NCI-H460 (cell line): ENCODE results near the gene GPM6B. TPM values are rescaled to one million over a fixed set of nuclear protein-coding genes. Genes with fewer than 3 reads are reported as not detected.

Source experiments
- DNase-seq: peaks from one replicate; pipeline ENCODE4 v3.0.0-alpha.2; 2016; ENCODE audit warnings: low read depth; ENCODE audit errors: extremely low read depth
- total RNA-seq: library from RNA; depleted of rRNA; stranded (reverse); fragments of >200 nt; shearing (Covaris generic); gene quantifications from 2 replicates; pipeline ENCODE4 v1.2.3, GENCODE V29; 2014

GPM6B gene
- total RNA-seq, 1 experiment from 2014 or later: 0.50 TPM

DNA sequence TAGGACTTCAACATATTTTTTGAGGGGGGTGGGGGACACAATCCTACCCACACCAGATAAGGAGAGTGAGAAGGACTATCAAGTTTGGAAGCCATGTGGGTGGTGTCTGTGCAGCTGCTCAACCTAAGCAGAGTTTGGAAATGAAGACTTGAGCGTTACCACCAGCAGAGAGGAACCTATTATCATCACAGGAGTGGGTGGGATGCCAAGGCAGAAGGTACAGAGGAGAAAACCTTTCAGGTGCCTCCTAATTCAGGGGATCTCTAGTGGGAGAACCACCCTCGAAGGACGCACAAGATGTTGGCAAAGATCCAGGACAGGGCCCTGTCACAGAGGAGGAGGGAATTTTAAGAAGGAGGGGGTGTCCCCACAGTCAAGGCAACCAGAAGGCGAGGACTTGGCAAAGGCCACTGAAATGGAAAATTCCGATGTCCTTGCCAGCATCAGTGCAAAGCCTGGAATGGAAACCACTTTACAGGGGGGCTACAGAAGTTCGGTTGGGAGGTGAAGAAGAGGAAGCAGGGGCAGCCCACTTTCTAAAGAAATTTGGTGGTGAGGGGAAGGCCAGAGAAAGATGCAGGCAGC, 8.4 kb upstream of the GPM6B start:
- no peak for DNase-seq

DNA sequence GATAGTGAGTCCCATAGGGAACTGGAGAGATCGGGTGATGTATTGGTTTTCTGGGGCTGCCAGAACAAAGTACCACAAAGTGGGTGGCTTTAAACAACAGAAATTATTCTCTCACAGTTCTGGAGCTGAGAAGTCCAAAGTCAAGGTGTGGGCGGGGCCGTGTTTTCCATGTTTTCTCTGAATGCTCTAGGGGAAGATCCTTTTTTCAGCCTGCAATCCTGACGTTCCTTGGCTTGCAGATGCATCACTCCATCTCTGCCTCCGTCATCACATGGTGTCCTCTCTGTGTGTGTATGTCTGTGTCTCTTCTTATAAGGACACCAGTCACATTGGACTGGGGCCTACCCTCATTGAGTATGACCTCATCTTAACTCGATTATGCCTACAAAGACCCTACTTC, 7.9 kb upstream of the GPM6B start:
- DNase-seq: no peak

DNA sequence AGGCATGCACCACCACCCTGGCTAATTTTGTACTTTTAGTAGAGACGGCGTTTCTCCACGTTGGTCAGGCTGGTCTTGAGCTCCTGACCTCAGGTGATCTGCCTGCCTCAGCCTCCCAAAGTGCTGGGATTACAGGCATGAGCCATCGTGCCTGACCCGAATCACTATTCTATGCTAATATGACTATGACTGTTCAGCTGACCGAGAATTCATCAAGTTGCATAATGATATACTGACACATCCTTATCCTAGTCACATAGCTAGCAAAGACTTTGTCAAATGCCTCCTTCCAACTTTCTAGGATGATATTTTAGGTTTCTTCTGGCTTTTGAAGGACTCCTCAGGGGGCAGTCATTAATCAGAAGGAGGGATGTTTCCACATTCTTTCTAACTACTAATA, 4.8 kb upstream of the GPM6B start:
- DNase-seq: no peak

DNA sequence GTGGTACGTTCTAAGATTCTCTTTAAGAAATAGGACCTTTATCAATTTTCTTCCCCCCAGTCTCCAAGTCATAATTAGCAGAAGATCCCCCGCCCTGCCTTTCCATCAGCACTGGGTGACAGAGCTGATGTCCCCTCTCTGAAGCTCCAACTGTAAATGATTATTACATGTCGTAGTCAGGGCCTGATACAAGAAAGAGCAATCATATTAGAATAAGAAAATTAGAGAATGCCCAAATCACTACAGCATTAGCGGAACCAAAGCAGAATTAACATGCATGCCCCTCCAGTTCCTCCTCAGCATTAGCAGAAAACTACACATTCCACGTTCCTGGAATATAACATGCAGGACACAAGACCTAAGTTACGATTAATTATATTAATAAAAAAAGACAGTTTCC, 717 bp downstream of the GPM6B start:
- no peak for DNase-seq

DNA sequence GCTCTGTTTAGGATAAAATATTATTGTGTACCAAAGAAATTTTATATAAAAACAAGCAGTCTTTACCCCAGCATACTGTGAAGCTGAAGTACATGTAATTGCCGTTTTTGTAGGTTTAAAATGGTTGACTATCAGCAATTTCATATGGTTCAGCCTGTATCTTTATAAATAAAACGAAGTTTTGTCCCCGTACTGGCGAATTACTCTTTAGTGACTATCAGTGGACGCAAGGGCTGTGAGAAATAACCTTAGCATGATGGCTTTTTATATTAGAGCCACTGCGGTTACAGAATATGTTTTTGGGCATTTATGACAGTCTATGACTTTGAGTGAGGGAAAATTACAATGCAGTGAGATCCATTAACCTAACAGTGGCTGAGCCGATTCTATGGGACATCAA, 1.2 kb downstream of the GPM6B start:
- DNase-seq: no peak

DNA sequence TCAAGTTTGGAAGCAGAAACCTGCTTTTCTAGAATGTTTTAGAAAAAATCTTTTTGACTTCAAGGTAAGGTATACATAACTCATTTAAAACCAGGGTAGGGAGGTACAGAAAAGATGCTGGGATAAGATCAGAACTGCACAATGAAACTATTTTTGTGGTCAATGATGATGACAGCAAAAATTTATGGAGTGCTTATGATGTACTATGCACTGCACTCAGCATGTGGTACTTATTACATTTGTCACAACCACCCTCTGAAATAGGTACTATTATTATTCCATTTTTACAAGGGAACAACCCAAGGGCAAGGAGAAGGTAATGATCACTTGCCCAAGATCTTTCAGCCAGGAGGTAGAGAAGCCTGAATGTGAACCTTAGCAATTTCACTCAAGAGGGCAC, 8.0 kb downstream of the GPM6B start:
- DNase-seq: no peak

DNA sequence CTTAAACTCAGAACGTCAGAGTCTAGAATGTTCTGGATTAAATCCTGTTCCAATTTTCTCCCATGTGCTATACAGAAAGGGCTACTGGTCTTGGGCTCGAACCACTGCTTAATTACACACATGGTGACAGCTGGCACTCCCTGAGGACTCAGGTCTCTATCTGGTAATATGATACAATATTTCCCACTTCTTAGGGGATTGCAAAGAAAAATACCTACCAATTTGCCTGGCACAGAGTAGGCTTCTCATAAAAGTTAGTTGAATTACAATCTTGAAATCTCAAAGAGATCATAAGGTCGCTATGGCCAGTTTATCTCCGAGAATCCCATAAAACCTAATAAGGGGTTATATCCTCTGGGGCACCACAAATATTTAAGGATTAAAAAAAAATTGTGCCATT, 8.6 kb downstream of the GPM6B start:
- no peak for DNase-seq

DNA sequence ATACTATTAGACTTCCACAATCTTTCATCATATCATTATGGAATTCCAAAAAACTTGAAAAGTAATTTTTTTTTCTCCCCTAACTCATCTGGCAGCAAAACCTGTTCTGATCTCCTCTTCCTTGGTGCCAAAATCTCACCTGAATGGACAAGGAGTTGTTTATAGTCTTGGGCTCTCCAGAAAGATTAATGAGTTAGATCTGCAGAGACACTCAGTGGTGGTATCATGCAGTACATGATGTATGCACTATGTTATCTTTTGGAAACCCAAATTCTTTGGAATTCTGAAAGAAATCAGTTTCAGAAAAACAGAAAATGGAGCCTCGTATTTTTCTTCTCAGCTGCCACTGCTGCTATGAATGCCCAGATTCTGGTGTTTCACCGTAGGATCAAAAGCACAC, 11.7 kb downstream of the GPM6B start:
- no peak for DNase-seq

DNA sequence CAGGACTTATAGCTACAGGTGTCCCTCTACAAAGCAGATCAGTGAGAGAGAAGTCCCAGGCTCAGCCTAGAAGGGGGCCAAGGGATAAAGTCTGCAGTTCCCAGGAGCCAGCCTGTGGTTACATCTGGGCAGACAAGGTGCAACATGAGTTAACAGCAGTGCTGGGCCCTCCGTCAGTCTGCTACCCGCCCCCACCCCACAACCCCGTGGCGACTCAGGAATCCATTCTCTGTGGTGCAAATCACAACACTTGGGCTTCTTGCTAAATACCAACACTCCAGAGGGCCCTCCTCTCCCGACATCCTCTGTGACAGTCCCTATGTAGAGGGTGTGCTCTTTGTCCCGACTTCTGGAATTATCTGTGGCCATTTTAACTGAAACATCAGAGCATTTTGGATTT, 13.8 kb downstream of the GPM6B start:
- no peak for DNase-seq

DNA sequence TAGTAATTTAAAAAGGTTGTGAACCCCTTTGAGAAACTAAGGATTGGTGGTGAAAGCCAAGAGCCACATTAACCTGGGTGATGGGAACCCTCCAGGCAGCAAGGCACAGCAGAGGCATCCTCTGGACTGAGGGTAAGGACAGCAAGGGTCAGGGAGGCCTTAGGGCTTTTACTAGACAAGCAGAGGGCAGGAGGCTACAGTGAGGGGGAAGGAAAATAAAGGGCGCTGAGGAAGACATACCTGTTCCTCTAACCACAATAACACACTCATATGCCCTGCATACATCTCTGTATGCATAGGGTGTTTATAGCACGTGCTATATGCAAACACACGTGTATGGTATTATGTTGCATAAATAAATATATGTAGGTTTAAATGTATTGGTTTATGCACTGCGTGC, 18.7 kb downstream of the GPM6B start:
- DNase-seq: no peak

DNA sequence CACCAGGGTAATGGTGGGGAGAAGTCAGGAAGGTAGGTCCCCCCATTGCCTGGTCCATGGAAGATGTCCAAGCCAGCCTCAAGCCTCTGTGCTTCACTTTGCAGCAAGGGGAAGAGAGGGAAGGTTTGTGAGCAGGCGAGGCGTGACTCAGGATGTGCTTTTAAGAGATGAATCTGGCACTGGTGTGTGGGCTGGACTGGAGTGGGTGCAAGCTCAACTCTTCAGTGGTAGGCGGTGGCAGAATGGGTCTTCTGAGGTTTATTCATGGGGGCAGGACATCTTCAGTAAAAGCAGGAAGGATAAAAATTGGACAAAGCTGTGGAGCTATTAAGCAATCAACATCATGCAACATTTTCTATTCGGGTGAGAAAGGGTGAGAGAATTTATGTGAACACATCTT, 19.4 kb downstream of the GPM6B start:
- DNase-seq: no peak

DNA sequence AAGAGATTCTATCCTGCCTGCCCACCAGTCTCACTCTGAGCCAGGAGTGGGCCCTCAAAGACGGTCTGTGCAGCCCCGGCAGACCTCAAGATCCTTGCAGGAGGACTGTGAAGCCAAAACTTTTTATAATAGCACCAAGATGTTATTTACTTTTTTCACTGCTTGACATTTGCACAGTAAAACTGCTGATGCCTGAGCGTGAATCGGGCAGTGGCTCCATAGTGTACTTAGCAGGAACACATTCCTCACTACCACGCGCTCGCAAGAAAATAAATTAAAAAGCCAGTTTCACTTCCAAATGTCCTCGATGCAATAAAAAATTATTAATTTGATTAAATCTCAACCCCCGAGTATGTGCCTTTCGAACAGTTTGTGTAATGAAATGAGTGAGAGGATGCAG, 22.5 kb downstream of the GPM6B start:
- no peak for DNase-seq

DNA sequence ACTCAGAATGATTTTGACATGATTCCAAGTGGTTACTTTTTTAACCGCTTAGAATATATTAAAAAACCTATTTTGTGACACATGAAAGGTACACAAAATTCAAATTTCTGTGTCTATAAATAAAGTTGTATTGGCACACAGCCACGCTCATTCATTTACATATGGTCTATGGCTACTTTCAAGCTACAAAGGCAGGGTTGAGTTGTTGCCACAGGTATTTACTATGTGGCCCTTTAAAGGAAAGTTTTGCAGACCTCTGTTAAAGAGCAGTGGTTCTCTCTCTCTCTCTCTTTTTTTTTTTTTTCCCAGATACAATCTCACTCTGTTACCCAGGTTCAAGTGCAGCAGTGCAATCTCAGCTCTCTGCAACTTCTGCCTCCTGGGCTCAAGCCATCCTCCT, 23.0 kb downstream of the GPM6B start:
- DNase-seq: no peak

DNA sequence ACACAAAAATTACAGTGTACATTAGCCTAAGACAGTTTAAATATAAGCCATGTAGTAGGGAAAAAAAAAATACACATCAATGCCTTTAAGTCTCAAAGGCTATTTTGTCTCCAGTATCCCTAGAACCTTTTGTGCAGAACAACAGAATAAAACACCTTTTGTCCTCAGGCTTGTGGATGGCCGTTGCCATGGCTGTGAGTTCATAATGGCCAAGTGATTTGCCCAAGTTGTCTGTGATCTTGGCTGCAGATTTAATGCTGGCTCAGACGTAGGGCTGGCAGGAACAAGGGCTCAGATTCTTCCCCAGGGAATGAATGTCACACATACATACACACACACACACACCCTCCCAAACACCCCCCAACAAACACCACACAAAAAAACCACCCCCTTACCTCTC, 25.3 kb downstream of the GPM6B start:
- no peak for DNase-seq

DNA sequence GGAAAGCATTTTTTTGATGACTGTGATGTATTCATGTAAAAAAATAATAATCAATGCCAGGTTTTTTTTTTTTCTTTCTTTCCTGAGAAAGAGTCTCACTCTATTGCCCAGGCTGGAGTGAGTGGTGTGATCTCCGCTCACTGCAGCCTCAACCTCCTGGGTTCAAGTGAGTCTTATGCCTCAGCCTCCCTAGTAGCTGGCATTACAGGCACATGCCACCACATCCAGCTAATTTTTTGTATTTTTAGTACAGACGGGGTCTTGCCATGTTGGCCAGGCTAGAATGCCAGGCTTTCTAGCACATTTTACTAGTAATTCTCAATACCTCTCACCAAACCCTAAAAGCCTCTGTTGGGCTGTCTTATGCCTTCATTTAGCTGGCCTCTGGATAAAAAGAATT, 25.7 kb downstream of the GPM6B start:
- DNase-seq: no peak

DNA sequence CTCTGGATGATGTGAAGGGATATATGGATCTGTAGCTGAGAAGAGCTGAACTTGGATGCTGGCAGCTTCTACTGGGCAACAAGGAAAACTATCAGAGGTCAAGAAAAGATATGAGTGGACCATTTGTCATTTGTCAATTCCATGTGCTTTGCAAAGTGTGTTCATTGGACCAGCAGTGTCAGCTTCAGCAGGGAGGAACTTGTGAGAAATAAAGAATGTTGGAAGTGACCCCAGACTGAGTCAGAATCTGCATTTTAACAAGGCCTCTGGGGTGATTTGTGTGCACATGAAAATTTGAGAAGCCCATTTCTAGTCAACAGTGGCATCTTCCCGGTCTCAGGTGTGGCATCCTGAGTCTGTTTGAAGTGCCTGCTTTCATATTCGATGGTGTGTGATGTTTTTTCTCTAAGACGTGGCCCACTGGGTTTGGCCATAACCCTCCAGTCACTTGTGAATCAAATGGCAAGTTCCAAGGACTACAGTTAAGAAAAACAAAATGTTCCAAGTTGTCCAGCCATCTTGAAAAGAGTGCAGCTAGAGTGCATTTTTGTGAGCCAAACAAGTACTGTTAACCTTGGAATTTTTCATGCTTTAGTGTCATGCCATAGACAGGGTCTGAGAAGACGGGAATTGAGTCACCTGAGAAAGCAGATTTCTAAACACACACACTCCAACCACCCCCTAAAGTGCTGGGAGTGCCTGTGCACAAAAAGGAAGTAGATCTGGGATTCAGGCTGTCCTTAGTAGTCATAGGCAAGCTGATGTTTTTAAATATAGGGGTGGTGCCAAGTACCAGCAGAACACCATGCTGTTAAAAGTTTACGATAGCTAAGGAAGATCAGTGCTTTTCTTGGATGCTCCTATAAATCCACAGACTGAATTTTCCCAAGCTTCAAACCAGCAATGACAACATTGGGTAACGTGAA, 26.4 kb downstream of the GPM6B start:
- DNase-seq: no peak

DNA sequence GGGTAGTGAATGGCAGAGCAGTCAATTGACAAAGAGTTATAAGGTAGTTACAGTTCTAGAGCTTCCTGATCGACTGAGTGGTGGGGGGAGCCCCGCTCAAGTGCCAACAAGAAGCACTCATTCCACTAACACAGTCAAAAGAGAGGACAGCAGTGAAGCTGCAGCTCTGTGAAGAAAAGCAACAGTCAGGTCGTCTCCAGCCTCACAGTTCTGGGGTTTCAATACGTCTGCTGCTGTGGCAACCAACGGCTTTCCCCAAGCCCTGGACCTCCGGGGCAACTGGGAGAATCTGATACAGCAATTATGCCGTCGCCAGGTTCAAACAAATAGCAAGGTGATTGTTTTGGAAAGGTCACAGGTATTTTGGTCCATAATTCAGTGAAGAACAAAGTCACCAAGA, 30.8 kb downstream of the GPM6B start:
- DNase-seq: no peak

DNA sequence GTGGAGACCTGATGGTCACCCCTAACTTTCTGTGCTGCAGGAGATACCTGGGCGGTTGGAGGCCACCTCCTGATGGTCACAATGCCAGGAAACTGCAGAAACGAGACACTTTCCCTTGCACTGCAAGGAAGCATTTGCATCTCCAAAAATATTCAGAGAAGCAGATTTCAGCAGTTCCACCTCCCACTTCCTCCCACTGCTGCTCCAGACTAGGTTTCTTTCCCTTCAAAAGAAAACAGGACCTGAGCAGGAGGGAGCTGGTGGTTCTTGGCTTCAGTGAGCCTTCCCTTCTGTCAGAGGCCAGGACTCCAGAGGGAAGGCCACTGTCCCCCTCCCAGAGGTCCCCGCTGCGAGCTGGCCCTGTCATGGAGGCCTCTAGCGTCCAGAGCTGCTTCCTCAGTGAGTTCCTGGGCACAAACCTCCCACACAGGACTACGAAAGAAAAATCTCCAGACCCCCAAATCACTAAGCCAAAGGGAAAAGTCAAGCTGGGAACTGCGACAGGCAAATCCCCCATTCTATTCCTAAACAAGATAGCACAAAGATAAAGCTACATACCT, 35.9 kb downstream of the GPM6B start:
- DNase-seq: no peak

DNA sequence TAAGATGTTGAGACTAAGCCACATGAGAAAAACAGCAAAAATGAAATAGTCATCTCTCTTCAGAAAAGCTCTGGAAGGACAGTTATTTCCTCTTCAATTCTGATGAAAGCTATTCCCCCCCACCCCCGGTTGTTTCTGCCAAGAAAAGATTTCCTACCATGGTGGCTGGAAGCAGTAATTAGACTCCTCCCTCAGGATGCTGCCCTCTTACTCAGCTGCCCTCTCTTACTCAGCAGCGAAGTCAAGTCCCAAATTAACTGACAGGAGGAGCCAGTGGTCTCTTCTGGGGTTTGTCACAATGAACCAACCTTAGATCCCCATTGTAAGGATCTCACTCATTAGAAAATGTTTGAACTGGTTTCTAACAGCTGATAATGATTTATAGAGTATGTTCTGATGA, 38.0 kb downstream of the GPM6B start:
- DNase-seq: no peak

DNA sequence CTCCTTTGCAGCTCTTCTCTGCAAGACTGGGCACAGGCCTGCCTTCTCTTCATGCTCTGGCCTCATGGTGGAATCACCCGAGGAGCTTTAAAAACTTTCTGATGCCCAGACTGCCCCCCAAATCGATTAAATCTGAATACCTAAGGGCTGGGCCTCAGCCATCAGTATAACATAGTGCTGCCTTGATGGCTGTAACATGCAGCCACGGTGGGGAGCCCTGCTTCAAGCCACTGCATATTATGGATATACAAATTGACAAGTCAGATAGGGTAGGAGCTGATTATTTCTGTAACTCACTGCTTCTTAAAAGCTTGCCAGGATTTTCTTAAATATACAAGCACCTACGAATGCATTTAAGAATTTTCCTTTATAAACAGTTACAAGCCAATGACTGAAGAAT, 40.5 kb downstream of the GPM6B start:
- DNase-seq: no peak

DNA sequence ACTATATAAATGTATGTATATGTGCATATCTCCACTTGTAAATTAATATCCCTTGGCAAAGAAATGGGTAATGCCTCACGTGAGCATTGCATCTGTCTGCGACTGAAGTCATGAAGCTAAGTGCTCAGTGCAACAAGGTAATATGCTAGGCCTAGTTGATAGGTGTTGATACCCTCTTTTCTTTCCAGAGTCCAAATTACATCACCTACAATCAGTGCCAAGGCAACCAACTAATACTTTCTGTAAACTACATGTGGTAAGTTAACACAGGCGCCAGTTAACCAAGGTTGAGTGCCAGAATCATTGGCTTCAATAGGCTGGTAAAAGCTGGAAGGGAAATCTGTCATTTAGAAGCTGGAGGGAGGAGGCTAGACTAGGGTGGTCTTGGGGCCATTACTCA, 41.1 kb downstream of the GPM6B start:
- DNase-seq: no peak

DNA sequence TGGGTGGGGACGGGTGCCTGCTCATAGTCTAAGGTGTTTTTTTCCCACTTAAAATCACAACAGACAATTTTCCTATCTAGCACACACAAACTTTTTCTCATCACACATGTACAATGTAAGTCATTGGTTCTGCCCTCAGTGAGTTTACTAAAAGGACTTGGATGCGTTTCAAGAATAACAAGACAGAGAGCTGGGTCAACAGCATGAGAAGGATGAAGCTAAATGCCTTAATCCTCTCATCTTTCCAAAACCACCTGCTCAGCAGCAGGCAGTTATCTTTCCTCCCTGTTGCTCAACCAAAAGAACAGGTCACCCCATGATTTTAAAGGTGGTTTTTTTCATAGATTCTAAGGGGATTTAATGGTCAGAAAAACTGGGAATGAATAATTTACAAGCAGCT, 42.2 kb downstream of the GPM6B start:
- no peak for DNase-seq
